WTC11 (cell line): Measurements from ENCODE around the gene MKS1. TPM values are rescaled to one million over a fixed set of nuclear protein-coding genes. Genes with fewer than 3 reads are reported as not detected.
A peak's percentile ranks its signal among the peaks of the same experiment; 100 is the strongest.

Experiments
- AR ChIP-seq: fragments of 250-450 bp; sonication (Bioruptor Pico); IDR thresholded peaks from 2 replicates; pipeline ENCODE4 v1.9.0; 2021; ENCODE audit warnings: mild to moderate bottlenecking
- CBFB ChIP-seq: sonication (generic); formaldehyde crosslinking; IDR thresholded peaks from 2 replicates; pipeline ENCODE4 v1.8.1; 2022; ENCODE audit warnings: mild to moderate bottlenecking, low read depth, missing genetic modification reagents
- E2F5 ChIP-seq: sonication (generic); formaldehyde crosslinking; IDR thresholded peaks from 2 replicates; pipeline ENCODE4 v1.8.1; 2022; ENCODE audit warnings: mild to moderate bottlenecking, moderate library complexity, missing genetic modification reagents
- EMX1 ChIP-seq: fragments of 250-450 bp; sonication (Bioruptor Pico); IDR thresholded peaks from 2 replicates; pipeline ENCODE4 v1.8.0; 2021; ENCODE audit warnings: mild to moderate bottlenecking
- ETV6 ChIP-seq: sonication (generic); formaldehyde crosslinking; IDR thresholded peaks from 2 replicates; pipeline ENCODE4 v1.8.1; 2022; ENCODE audit warnings: mild to moderate bottlenecking, missing genetic modification reagents
- FOXP4 ChIP-seq: sonication (generic); formaldehyde crosslinking; IDR thresholded peaks from 2 replicates; pipeline ENCODE4 v1.8.0; 2022; ENCODE audit warnings: mild to moderate bottlenecking, missing genetic modification reagents
- GTF2I ChIP-seq: fragments of 250-450 bp; sonication (Bioruptor Pico); conservative IDR thresholded peaks from 2 replicates; pipeline ENCODE4 v1.4.0; 2021; ENCODE audit warnings: mild to moderate bottlenecking
- IRF1 ChIP-seq: sonication (generic); formaldehyde crosslinking; IDR thresholded peaks from 2 replicates; pipeline ENCODE4 v1.8.0; 2023; ENCODE audit warnings: missing genetic modification reagents
- JAZF1 ChIP-seq: fragments of 250-450 bp; sonication (Bioruptor Pico); IDR thresholded peaks from 2 replicates; pipeline ENCODE4 v1.9.0; 2021; ENCODE audit warnings: moderate library complexity, mild to moderate bottlenecking, inconsistent platforms
- MAX ChIP-seq: sonication (generic); formaldehyde crosslinking; IDR thresholded peaks from 2 replicates; pipeline ENCODE4 v1.8.0; 2022; ENCODE audit warnings: mild to moderate bottlenecking, missing genetic modification reagents
- NFATC4 ChIP-seq: fragments of 250-450 bp; sonication (Bioruptor Pico); IDR thresholded peaks from 2 replicates; pipeline ENCODE4 v1.9.0; 2021; ENCODE audit warnings: mild to moderate bottlenecking
- NR2C2 ChIP-seq: sonication (generic); formaldehyde crosslinking; IDR thresholded peaks from 2 replicates; pipeline ENCODE4 v1.8.0; 2022; ENCODE audit warnings: mild to moderate bottlenecking, missing genetic modification reagents
- NR3C1 ChIP-seq: sonication (generic); formaldehyde crosslinking; conservative IDR thresholded peaks from 2 replicates; pipeline ENCODE4 v1.8.1; 2023; ENCODE audit warnings: low read depth, mild to moderate bottlenecking, missing genetic modification reagents
- PRDM15 ChIP-seq: sonication (generic); formaldehyde crosslinking; IDR thresholded peaks from 2 replicates; pipeline ENCODE4 v1.8.0; 2022; ENCODE audit warnings: missing genetic modification reagents
- PREB ChIP-seq: sonication (generic); formaldehyde crosslinking; IDR thresholded peaks from 2 replicates; pipeline ENCODE4 v1.8.1; 2022; ENCODE audit warnings: mild to moderate bottlenecking, missing genetic modification reagents, moderate library complexity, borderline replicate concordance
- SMAD3 ChIP-seq: sonication (generic); formaldehyde crosslinking; IDR thresholded peaks from 2 replicates; pipeline ENCODE4 v1.8.0; 2022; ENCODE audit warnings: missing genetic modification reagents, mild to moderate bottlenecking, borderline replicate concordance
- SMAD4 ChIP-seq: sonication (generic); formaldehyde crosslinking; IDR thresholded peaks from 2 replicates; pipeline ENCODE4 v1.8.0; 2022; ENCODE audit warnings: mild to moderate bottlenecking, missing genetic modification reagents
- TEAD1 ChIP-seq: sonication (generic); formaldehyde crosslinking; IDR thresholded peaks from 2 replicates; pipeline ENCODE4 v1.8.0; 2022; ENCODE audit warnings: mild to moderate bottlenecking, missing genetic modification reagents
- USF2 ChIP-seq: sonication (generic); formaldehyde crosslinking; IDR thresholded peaks from 2 replicates; pipeline ENCODE4 v1.8.1; 2023; ENCODE audit warnings: mild to moderate bottlenecking, missing genetic modification reagents, moderate library complexity
- ZBTB43 ChIP-seq: sonication (generic); formaldehyde crosslinking; IDR thresholded peaks from 2 replicates; pipeline ENCODE4 v1.8.1; 2023; ENCODE audit warnings: mild to moderate bottlenecking, missing genetic modification reagents
- ZNF263 ChIP-seq: sonication (generic); formaldehyde crosslinking; IDR thresholded peaks from 2 replicates; pipeline ENCODE4 v1.8.1; 2022; ENCODE audit warnings: low read depth, mild to moderate bottlenecking, moderate library complexity, missing genetic modification reagents
- ZNF396 ChIP-seq: fragments of 250-450 bp; sonication (Bioruptor Pico); IDR thresholded peaks from 2 replicates; pipeline ENCODE4 v1.8.0; 2021; ENCODE audit warnings: mild to moderate bottlenecking, moderate library complexity, borderline replicate concordance
- ZNF416 ChIP-seq: fragments of 250-450 bp; sonication (Bioruptor Pico); IDR thresholded peaks from 2 replicates; pipeline ENCODE4 v1.9.0; 2021; ENCODE audit warnings: mild to moderate bottlenecking, inconsistent platforms
- ZNF423 ChIP-seq: fragments of 250-450 bp; sonication (Bioruptor Pico); IDR thresholded peaks from 2 replicates; pipeline ENCODE4 v2.1.2; 2022; ENCODE audit warnings: mild to moderate bottlenecking, moderate library complexity
- total RNA-seq: library from RNA; stranded (reverse); gene quantifications from 3 replicates; pipeline ENCODE4 v1.2.3, GENCODE V29; 2021

The MKS1 gene
- total RNA-seq, 1 experiment from 2014 or later, result 24.2 TPM

- TF ChIP-seq E2F5 (peak; percentile 95), CBFB (0 out of 2 replicates have a peak, but pooled peaks have one; percentile 68), PREB (CRISPR knock-in tag) (peak; percentile 95), NFATC4 (CRISPR knock-in tag) (no peak), EMX1 (CRISPR knock-in tag) (no peak), SMAD3 (CRISPR knock-in tag) (peak; percentile 99), NR3C1 (CRISPR knock-in tag) (0 out of 2 replicates have a peak, but pooled peaks have one; percentile 44), ZNF423 (CRISPR knock-in tag) (no peak), JAZF1 (CRISPR knock-in tag) (no peak), AR (CRISPR knock-in tag) (no peak), ETV6 (CRISPR knock-in tag) (peak; percentile 99), ZBTB43 (CRISPR knock-in tag) (peak; percentile 99), SMAD4 (CRISPR knock-in tag) (peak; percentile 92), MAX (peak; percentile 100), ZNF396 (CRISPR knock-in tag) (no peak), NR2C2 (CRISPR knock-in tag) (peak; percentile 81), ZNF416 (CRISPR knock-in tag) (no peak), USF2 (peak; percentile 82), ZNF263 (CRISPR knock-in tag) (peak; percentile 82), PRDM15 (peak; percentile 65), GTF2I (no peak), TEAD1 (peak; percentile 99), FOXP4 (CRISPR knock-in tag) (peak; percentile 98), IRF1 (peak; percentile 98)
Observed at GRCh38 chr17:58249270-58250133, 30.4 kb upstream of the MKS1 start (continued).
